NCI-H82 (cell line): ENCODE measurements around the gene OFD1.

Experiments
- DNase-seq: peaks from one replicate; lab custom pipeline; 2025; lab: John Stamatoyannopoulos, UW

Gene OFD1, protein sequence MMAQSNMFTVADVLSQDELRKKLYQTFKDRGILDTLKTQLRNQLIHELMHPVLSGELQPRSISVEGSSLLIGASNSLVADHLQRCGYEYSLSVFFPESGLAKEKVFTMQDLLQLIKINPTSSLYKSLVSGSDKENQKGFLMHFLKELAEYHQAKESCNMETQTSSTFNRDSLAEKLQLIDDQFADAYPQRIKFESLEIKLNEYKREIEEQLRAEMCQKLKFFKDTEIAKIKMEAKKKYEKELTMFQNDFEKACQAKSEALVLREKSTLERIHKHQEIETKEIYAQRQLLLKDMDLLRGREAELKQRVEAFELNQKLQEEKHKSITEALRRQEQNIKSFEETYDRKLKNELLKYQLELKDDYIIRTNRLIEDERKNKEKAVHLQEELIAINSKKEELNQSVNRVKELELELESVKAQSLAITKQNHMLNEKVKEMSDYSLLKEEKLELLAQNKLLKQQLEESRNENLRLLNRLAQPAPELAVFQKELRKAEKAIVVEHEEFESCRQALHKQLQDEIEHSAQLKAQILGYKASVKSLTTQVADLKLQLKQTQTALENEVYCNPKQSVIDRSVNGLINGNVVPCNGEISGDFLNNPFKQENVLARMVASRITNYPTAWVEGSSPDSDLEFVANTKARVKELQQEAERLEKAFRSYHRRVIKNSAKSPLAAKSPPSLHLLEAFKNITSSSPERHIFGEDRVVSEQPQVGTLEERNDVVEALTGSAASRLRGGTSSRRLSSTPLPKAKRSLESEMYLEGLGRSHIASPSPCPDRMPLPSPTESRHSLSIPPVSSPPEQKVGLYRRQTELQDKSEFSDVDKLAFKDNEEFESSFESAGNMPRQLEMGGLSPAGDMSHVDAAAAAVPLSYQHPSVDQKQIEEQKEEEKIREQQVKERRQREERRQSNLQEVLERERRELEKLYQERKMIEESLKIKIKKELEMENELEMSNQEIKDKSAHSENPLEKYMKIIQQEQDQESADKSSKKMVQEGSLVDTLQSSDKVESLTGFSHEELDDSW

DNA sequence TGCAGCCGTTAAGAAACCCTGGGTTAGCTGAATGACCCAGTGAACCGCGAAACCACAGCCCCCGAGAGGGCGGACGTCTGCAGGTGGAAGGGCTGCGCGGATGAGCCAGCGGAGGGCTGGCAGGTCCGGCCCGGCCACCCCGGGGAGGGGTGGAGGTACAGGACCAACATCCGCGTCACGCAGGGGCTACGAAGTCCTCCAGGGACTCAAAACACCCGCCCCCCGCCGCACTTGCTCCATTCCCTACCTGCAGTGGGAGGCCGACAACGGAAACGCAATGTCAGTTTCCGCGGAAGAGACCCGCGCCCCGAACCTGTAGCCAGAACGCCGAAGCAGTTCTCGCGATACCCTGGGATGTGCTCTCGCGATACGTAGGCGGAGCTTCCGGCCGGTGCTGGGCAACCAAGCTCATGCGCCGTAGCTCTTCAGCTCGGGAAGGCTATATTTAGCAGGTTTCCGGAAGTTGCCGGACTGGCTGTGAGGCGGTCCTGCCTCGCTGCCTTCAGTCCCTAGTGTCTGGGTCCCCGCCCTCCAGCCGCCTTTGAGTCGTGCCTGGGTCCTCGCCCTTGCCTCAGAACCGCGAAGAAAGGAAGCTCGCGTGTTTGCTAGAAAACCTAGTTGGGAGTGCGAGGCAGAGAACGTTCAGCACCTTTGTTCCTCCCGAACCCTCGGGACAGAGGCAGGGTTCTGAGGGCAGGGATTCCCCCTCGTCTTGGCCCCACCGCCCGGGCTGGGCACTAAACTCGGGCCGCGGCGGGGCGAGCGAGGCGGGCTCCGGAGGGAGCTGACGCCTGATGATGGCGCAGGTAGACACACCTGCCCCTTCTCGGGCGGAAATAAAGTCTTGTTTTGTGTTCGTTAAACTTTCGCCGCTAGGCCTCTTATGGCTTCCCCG is at the start of gene OFD1, which contains the start of gene TRAPPC2:
Gene OFD1 (plus strand): TSS at position 471 of the 895 bp plus-strand sequence. CDS start 324 bp downstream, at position 795.
Gene TRAPPC2 (minus strand): TSS at position 343 of the 895 bp plus-strand sequence. CDS start 14,657 bp downstream, outside the sequence.
- DNase-seq, result peak; percentile 98

DNA sequence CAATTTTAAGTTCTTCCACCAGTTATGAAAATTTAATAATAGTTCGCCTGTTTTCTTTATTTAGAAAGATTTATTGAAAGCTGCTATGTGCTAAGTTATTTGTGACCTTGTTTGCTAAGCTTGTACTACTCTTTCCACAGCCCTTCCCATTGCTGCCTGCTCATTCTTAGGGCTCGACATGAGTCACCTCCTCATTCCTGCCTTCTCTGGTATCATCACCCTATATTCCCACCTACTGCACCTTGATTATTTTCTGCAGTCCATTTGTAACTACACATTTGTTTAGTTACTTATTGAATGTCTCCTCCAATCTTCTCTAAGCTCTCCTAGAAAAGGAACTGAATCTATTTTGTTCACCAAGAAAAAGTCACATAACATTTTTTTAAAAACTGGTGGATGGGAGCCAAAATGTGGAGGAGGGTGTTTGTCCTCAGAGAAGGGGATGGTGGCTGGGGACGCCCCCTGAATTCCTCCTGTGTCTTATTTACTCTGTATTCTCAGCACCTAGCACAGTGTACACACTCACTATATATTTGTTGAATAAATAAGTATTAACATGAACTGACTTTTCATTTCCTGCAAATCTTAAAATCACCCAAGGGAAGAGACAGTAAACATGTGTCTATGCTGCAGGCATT is 49.3 kb upstream of the OFD1 start:
- DNase-seq, result no peak

DNA sequence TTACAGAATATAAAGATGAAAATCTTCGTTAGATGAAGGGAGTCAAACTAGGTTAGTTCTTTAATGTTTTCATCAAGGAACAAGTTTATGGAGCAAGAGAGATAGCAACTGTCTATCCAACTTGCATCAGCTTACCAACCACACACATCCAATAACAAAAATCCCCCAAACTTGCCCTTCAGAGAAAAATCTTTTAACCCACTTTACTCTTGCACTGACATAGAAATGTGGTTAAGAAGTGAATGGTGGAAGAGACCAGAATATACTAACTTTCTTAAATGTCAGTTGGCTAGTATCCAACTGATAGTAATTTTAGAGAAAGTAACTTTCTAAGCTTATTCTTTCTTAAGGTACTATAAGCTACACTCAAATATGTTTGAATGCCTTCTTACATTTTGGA is 47.3 kb upstream of the OFD1 start:
- DNase-seq, result no peak

DNA sequence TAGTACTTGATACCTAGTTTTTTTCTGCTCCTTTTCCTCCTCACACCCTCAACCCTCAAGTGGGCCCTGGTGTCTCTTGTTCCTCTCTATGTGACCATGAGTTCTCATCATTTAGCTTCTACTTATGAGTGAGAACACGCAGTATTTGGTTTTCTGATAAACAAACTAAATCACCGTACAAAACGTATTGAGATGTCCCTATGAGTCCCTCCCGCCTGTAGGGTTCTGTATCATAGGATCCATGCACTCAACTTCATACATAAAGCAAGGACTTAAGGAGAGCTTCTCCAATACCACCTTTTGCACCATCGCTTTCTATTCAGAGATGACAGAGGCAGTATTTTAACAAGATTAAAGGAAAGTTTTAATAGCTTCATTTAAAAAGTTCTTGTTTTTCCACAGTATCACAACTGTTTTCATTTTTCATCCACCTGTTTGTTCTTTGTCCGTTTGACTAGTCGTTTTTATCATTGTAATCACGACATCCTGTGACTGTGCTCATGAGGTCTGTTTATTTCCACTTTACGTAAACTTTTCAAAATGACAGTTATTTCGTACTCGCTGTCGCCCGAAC is 46.1 kb upstream of the OFD1 start:
- DNase-seq, result no peak

DNA sequence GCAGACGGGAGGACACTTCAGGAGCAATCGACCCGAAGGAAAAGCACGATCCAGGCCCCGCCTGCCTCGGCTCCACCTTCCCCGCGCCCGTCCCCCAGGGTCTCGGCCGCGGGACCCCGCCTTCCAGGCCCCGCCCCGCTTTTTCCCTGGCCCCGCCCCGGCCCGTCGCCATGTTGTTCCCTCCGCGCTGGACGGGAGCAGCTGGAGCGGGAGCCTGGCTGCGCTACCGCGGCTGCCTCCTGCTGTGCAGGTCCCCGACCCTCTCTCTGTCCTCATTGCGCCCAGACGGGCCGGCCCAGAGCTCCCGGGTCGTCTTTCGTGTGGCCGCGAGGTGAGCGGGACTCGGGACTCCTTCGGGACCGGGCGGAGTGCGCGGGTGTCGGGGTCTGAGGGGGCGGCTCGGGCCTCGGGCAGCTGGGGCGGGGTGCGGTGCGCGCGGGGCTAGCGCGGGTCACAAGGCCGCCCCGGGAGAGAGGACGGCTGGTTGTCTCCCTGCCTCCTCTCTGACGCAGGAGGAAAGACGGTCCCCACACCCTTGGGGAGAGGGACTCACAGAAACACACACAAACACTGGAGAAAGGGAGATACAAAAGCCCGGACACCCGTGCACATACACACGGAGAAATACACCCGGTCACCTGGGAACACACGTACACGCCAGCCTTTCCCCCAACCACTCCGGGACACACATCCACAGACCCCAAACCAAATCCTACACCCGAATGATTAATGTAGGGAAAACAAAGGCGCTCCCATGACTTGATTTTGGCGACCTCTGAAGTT is 45.4 kb upstream of the OFD1 start, which contains the start of gene RAB9A:
Gene RAB9A (plus strand): TSS at position 171 of the 783 bp plus-strand sequence. CDS start 19,619 bp downstream, outside the sequence.
- DNase-seq, result peak; percentile 87

DNA sequence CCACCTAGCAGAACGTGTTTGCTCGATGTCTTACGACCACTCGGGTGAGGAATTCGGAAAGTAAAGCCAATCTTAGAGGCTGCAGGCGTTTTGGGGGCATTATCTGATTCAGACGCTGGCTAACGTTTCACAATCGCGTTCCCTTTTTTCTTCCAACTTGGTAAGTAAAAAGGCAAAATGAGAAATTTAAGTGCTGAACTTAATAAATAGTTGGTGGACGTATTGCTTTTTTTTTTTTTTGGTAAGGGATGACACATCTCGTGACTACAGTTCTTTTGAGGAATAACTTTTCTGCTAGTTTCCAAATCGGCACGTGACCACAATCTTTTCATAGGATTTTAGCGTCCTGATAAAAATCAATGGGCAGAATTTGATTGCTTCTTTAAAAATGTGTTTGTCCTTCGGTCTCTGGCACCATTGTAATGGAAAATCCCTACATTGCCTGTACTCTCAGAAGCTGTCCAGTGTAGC is 44.8 kb upstream of the OFD1 start:
- DNase-seq, result peak; percentile 55

DNA sequence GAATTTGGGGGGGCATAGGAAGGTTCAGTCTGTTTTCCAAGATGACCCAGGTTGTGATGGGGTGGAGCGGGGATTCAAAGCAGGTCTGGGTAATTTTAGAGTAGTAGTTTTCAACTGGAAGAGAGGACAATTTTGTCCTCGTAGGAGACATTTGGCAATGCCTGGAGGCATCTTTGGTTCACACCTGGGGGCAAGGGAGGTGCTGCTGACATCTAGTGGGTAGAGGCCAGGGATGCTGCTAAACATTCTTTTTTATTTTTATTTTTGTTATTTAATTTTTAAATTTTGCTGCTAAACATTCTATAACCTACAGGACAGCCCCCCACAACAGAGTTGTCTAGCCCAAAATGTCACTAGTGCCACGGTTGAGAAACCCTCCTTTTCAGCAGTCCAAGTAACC is 43.7 kb upstream of the OFD1 start:
- no peak for DNase-seq

DNA sequence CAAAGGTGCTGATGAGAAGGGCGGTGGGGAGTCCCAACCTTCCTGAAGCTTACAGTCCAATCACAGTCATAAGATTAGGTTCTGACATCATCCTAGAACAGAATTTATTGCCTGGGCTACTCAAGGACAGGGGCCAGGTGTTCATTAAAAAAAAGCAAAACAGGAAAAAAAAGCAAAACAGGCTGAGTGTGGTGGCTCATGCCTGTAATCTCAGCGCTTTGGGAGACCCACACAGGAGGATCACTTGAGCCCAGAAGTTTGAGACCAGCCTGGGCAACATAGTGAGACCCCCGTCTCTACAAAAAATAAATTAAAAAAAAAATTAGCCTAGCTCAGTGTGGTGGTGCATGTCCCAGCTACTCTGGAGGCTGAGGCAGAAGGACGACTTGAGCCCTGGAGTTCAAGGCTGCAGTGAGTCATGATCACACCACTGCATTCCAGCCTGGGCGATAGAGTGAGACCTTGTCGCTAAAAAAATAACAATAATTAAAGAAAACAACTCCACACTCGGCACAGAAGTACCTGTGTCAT is 42.6 kb upstream of the OFD1 start:
- no peak for DNase-seq

DNA sequence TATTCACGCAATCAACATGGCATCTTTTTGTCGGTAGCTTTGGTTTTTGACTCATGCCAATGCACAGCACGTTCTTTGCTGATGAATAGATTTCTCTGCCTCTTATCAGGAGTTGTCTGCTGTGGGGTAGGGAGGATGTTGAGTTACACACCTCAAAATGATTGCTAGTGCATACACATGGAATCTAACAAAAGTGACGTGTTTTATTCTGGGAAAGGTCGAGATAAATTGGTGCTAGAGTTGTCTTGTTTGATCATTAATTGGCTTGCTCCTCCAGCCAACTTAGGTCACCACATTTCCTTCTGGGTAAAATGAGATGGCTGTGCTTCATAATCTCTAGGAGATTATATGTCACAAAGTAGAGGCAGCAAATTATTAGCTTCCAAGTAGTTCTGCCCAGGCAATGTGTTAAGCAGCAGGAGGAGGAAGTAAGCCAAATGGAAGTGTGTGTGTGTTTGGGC is 41.7 kb upstream of the OFD1 start:
- peak; percentile 9 for DNase-seq

DNA sequence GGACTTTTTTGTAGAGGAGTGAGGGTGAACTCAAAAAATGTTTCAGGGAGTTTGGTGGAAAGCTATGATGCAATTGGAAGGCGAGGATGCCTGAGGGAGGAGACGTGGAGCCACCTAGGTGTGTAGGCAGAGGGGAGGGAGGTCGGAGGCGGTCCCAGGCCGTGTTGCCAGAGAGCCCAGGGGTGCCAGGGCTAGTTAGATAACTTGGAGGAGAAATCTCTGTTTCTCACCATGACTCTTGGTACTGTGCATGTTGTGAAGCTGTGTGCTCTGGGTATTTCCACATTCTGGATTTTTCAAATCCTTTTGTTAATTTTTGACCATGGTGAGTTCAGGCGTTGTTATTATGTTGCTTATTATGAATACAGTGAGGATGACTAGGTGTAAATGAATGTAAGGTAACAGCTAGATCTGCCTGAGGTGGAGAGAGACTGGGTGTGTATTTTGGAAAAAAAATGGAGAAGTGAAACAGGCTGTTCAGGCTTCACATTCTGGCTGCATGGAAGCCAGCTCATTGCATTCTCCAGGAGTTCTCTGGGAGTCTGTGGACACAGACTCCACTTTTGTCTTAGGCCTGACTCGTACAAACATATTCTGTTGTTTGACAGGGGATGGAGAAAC is 41.1 kb upstream of the OFD1 start:
- DNase-seq, result no peak

DNA sequence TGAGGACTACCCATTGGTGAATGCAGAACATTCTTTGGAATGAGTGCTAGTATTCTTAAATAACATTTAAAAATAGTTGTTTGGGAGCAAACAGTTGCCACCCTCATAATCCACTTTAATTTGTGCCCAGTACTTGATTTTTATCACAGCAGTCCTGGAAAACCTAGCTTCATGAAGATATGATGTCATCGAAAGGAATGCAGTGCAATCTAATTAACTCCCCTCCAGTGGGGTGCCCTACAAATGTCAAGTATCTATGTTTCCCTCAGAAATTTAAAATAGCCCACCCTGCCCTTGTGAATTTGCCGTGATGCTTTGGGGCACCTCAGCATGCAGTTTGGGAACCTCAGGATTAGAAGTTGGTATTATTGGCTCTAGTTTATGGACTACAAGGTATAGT is 40.2 kb upstream of the OFD1 start:
- DNase-seq, result no peak

DNA sequence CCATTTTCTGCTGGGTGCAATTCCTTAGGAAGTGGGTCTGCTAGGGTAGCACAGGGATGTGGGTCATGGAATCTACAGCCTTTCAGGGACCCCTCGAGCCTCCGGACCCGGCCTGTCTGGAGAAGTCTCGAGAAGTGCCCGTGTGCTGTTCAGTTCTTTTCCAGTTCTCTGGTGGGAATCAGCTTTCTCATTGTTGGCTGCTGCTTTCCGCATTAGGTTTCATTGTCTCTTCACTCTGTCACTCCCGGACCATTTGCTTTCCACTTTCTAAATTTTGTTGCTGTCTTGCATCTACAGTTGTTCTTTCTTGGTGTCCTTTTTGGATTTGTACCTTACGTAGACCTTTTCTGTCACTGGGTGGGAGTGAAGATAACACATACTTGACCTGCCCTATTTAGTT is 39.6 kb upstream of the OFD1 start:
- no peak for DNase-seq

DNA sequence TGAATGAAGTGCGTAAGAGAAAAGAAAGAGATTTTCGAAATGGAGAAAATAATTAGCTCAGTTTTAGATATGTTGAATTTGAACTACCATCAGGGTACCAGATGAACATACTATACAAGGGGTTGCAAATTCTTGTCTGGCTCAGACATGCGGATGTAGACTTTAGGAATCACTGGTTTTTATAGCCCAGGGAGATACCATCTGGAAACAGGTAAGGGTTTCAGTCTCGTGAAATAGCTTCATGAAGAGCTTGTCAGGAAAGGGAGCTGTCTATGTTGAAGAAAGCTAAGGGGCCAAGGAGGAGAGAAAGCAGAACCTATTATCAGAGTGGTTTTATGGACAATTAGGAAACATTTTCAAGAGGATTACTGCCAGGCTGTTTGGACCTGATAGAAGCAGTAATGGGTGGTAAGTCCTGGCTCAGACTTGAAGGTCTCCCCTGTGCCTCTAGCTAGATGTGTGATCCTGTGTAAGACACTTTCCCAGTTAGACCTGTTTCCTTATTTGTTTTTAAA is 38.9 kb upstream of the OFD1 start:
- DNase-seq, result no peak

DNA sequence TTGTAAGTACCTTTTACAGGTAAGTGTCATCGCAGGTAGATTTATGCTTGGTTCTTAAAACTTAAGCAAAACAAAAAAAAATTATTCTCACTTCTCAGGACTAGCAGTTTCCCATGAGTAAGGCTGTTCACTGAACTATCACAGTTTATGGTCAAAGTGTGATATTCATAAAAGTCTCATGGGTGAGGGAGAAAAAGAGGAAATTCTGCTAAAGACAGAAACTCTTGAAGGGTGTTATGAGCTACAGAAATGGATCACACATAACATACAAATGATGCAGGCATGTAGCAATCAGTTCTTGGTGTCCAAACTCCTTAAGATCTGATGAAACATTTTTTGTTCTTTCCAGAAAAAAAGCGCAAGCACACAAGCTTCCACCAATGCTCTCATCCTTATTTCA is 37.1 kb upstream of the OFD1 start:
- DNase-seq, result no peak

DNA sequence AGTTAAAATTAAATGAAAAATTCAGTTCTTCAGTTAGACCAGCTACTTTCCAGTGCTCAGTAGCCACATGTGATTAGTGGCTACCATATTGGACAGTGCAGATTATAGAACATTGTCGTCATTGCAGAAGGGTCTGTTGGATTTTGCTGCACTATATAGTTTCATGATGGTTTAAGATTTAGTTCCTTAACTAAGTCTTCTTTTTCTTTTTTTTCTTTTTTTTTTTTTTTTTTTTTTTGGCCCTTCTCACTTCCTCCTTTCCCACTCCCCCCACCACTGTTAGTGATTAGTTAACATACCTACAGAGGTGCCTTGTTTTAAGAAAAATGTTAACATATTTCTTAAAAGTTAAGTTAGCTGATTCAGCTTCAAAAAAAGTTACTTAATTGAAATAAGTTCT is 36.6 kb upstream of the OFD1 start:
- DNase-seq, result no peak

DNA sequence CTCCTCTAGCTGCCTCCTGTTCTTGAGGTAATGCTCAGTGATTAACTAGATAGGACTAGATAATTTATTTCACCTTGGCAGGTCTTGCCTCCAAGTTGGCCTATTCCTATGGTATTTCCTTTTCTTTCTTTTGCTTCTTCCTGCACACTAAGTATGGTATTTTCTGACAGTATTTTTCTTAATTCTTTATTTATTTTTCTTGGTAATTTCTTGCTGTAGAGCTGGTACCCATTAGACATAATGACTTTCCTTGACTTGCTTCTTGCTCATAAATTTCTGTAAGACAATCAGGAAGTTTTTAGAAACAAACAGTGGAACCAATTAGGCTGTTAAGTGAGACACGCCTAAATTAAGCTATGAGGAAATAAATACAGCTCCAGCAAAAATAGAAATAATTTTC is 36.1 kb upstream of the OFD1 start:
- no peak for DNase-seq

DNA sequence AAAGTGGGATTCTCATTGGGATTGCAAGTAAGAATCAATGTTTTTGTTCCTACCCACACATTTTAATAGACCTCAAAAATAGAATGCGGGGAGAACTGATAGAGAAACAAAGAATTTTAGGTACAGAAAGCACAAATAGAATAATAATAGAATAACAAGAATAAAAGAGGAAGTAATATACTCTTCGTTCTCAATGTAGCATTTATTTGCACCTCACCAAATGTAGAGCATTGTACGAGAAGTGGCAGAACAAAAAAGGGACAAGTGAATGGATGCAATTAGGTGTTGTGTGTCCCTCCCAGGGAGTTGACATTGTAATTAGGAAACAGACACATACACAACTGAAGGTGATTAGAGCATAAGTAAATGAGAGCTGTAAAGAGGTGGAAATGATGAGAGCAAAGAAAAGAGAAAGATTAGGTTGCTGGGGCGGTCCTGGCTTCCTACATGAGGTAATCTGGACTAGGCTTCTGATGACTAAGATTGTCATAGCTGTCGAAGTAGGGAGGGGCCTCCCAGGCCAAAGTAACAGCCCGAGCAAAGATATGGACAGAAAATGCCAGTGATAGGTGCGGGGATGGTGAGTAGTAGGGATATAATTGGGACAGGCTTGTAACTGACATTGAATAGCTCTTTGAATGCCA is 35.2 kb upstream of the OFD1 start:
- no peak for DNase-seq

DNA sequence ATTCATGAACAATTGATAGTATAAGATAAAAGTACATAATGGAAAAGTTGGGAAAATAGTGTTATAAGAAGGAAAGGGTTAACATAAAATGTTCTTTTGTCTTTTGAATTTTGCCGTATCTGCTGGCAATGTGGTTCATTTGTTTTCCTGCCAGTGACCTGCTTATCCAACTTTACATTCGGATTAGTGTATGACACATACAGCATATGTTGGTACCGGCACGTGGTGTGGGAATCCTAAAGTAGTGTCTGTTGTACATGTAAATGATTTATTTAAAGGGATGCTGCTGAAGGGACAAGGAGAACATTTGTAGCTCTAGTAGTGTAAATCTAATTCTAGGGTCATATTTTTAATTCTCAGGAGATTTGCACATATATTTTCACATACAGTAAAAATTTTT is 34.2 kb upstream of the OFD1 start:
- DNase-seq, result peak; percentile 63
